CD14-positive monocyte (primary cell): ENCODE measurements around the gene TIMP2. TPM values are rescaled to one million over a fixed set of nuclear protein-coding genes. Genes with fewer than 3 reads are reported as not detected.

Experiments
- DNase-seq, 3 donors: peaks; one replicate each; pipeline ENCODE4 v3.0.0-alpha.2; 2011 to 2022
- H2AFZ ChIP-seq: 2 replicates; pipeline ENCODE4 v1.6.0; 2012; ENCODE audit warnings: mild to moderate bottlenecking, low read depth, low read length, inconsistent platforms; ENCODE audit not compliant: insufficient read depth, poor library complexity, severe bottlenecking
- H3K27ac ChIP-seq, 2 donors: 1 replicate in 1 of 2; 2 replicates in 1 of 2; pipeline ENCODE4 v1.5.1; 2012 to 2013; ENCODE audit warnings: low read length in 2 of 2, control low read depth in 1 of 2, inconsistent platforms in 1 of 2, low read depth in 1 of 2, mild to moderate bottlenecking in 1 of 2
- H3K27me3 ChIP-seq, 2 donors: one replicate each; pipeline versions ENCODE4 v1.6.0 to v1.6.1; 2011 to 2013; ENCODE audit warnings: low read length in 2 of 2; ENCODE audit not compliant: control insufficient read depth in 2 of 2, insufficient read depth in 2 of 2
- H3K36me3 ChIP-seq, 2 donors: replicated peaks in 1 of 2; 1 replicate in 1 of 2; 2 replicates in 1 of 2; pipeline versions ENCODE4 v1.5.1 to v1.6.1; 2012 to 2013; ENCODE audit warnings: low read length in 2 of 2, control low read depth in 1 of 2, inconsistent platforms in 1 of 2, mild to moderate bottlenecking in 1 of 2; ENCODE audit not compliant: insufficient read depth in 2 of 2, control insufficient read depth in 1 of 2
- H3K4me1 ChIP-seq, 2 donors: 1 replicate in 1 of 2; 2 replicates in 1 of 2; pipeline versions ENCODE4 v1.5.1 to v1.6.1; 2012 to 2013; ENCODE audit warnings: low read length in 2 of 2, control low read depth in 1 of 2, inconsistent platforms in 1 of 2, mild to moderate bottlenecking in 1 of 2, moderate library complexity in 1 of 2; ENCODE audit not compliant: insufficient read depth in 2 of 2, control insufficient read depth in 1 of 2
- H3K4me2 ChIP-seq: replicated peaks from 2 replicates; pipeline ENCODE3; 2012; ENCODE audit warnings: low read length, moderate library complexity, mild to moderate bottlenecking; ENCODE audit not compliant: poor library complexity, severe bottlenecking; ENCODE audit errors: extremely low read depth
- H3K4me3 ChIP-seq, 3 experiments: fragments of 200-600 bp in 1 of 3; sonication (generic) in 1 of 3; replicated peaks in 1 of 3; 1 replicate in 2 of 3; 2 replicates in 1 of 3; pipeline ENCODE4 v1.5.1; 2011 to 2013; ENCODE audit warnings: low read length in 3 of 3, mild to moderate bottlenecking in 3 of 3, control low read depth in 2 of 3, low read depth in 2 of 3, inconsistent platforms in 1 of 3, moderate library complexity in 1 of 3
- H3K79me2 ChIP-seq: 2 replicates; pipeline ENCODE4 v1.6.0; 2012; ENCODE audit warnings: mild to moderate bottlenecking, control low read depth, inconsistent platforms, low read length, moderate library complexity; ENCODE audit not compliant: insufficient read depth
- H3K9ac ChIP-seq: 2 replicates; pipeline ENCODE4 v1.6.0; 2017; ENCODE audit warnings: low read length, mild to moderate bottlenecking; ENCODE audit not compliant: insufficient read depth, poor library complexity, severe bottlenecking
- H3K9me3 ChIP-seq, 2 donors: replicated peaks in 1 of 2; 1 replicate in 1 of 2; 2 replicates in 1 of 2; pipeline versions ENCODE4 v1.5.1 to v1.6.1; 2012 to 2013; ENCODE audit warnings: low read length in 2 of 2, control low read depth in 1 of 2; ENCODE audit not compliant: control insufficient read depth in 1 of 2, insufficient read depth in 1 of 2
- H4K20me1 ChIP-seq: 2 replicates; pipeline ENCODE4 v1.6.0; 2012; ENCODE audit warnings: mild to moderate bottlenecking, low read length, control low read depth, moderate library complexity; ENCODE audit not compliant: insufficient read depth
- H3K27ac Mint-ChIP-seq, 7 donors: one replicate each; pipeline ENCODE4 v1.8.0; 2020; ENCODE audit warnings: mild to moderate bottlenecking in 7 of 7, mixed read lengths in 7 of 7, moderate library complexity in 6 of 7, inconsistent platforms in 2 of 7
- H3K27me3 Mint-ChIP-seq, 3 donors: one replicate each; pipeline ENCODE4 v1.8.0; 2021 to 2022; ENCODE audit warnings: low read depth in 3 of 3, mild to moderate bottlenecking in 3 of 3, mixed read lengths in 3 of 3, moderate library complexity in 3 of 3, inconsistent platforms in 1 of 3
- H3K36me3 Mint-ChIP-seq, 2 donors: one replicate each; pipeline ENCODE4 v1.8.0; 2020; ENCODE audit warnings: mixed read lengths in 2 of 2, inconsistent platforms in 1 of 2, mild to moderate bottlenecking in 1 of 2
- H3K4me1 Mint-ChIP-seq: one replicate; pipeline ENCODE4 v1.8.0; 2020; ENCODE audit warnings: mild to moderate bottlenecking, mixed read lengths
- H3K4me3 Mint-ChIP-seq, 2 donors: one replicate each; pipeline ENCODE4 v1.8.0; 2020; ENCODE audit warnings: mild to moderate bottlenecking in 2 of 2, mixed read lengths in 2 of 2, moderate library complexity in 1 of 2
- H3K9me3 Mint-ChIP-seq, 7 donors: one replicate each; pipeline ENCODE4 v1.8.0; 2020 to 2022; ENCODE audit warnings: mixed read lengths in 7 of 7, mild to moderate bottlenecking in 6 of 7, moderate library complexity in 6 of 7, inconsistent platforms in 2 of 7
- WGBS: methylation state at CpG from one replicate; pipeline ENCODE4 v1.1.5; 2013; ENCODE audit warnings: missing lambda C conversion rate; ENCODE audit not compliant: insufficient coverage; 5-methylcytosine and 5-hydroxymethylcytosine counted together
- intact Hi-C, 2 donors: fragments of 100-400 bp; cut with micrococcal nuclease; formaldehyde crosslinking; loops; one replicate each; pipeline versions ENCODE4 v1.15.0 to v1.15.1; 2023
- polyA plus RNA-seq, 3 donors: library from polyadenylated mRNA; depleted of rRNA in 1 of 3; unstranded in 2 of 3; stranded (reverse) in 1 of 3; fragments of 300-500 nt in 2 of 3; fragments of >200 nt in 1 of 3; fragmentation: Illumina TruSeq in 2 of 3; gene quantifications; 1 replicate in 2 of 3; 2 replicates in 1 of 3; pipeline ENCODE4 v1.2.3, GENCODE V29; 2012 to 2021
- TF ChIP-seq, protein P1 (sequence below): fragments of 200-600 bp; IDR thresholded peaks from one replicate; pipeline ENCODE4 v1.8.0; 2022; ENCODE audit warnings: antibody characterized with exemption, mild to moderate bottlenecking

The TIMP2 gene
- polyA plus RNA-seq, 3 donors = 4.5 to 101 (median 6.4) TPM

DNA sequence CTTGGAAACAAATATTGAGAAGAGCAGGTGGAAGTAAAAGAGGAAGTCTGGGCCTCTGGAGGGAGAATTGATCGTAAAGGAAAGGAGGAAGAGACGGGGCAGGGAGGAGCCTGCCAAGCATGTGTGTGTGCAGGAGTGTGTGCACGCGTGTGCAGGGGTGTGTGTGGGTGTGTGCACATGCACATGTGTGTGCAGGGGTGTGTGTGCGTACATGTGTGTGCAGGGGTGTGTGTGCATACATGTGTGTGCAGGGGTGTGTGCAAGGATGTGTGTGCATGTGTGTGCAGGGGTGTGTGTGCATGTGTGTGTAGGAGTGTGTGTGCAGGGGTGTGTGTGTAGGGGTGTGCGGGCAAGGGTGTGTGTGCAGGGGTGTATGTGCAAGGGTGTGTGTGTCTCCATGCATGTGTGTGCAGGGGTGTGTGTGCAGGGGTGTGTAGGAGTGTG lies 32.2 kb downstream of the TIMP2 start:
- peaks cover 60 to 63% of the 10 kb centered on the region in 2 donors for H3K4me1 ChIP-seq
- Mint-ChIP-seq H3K4me3 (peak overlapping the region in 1 of 2 donors; percentile 49), H3K4me1 (peaks cover 87% of the 10 kb centered on the region)

DNA sequence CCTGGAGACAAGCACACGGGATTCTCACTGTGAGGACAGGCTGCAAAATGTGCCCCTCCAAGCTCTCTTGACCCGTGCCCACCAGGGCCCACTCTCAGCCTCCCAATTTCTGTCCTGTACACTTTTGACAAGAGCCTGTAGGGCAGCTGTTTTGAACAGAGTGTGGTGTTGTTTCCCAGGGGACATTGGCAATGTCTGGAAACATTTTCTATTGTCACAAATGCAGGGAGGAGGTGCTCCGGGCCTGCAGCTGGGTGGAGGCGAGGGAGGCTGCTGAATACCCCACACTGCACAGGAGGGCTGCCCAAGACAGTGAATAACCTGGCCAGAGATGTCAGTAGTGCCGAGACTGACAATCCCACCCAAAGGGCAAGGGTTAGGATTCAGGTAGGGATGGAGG lies 32.7 kb downstream of the TIMP2 start:
- no peak overlapping the region for H2AFZ ChIP-seq
- peak overlapping the region; percentile 94 for H3K27ac ChIP-seq
- peak overlapping the region in 1 of 3 experiments; percentile 21 for H3K4me3 ChIP-seq
- TF ChIP-seq, protein P1, sequence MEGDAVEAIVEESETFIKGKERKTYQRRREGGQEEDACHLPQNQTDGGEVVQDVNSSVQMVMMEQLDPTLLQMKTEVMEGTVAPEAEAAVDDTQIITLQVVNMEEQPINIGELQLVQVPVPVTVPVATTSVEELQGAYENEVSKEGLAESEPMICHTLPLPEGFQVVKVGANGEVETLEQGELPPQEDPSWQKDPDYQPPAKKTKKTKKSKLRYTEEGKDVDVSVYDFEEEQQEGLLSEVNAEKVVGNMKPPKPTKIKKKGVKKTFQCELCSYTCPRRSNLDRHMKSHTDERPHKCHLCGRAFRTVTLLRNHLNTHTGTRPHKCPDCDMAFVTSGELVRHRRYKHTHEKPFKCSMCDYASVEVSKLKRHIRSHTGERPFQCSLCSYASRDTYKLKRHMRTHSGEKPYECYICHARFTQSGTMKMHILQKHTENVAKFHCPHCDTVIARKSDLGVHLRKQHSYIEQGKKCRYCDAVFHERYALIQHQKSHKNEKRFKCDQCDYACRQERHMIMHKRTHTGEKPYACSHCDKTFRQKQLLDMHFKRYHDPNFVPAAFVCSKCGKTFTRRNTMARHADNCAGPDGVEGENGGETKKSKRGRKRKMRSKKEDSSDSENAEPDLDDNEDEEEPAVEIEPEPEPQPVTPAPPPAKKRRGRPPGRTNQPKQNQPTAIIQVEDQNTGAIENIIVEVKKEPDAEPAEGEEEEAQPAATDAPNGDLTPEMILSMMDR = no peak
- H3K4me1 ChIP-seq = peaks cover 60 to 63% of the 10 kb centered on the region in 2 donors
- intact Hi-C loops = no loop called here
- Mint-ChIP-seq H3K4me1 (peaks cover 88% of the 10 kb centered on the region), H3K27ac (peak overlapping the region; percentile 91 to 99 (median 98)), H3K36me3 (peaks cover 53 to 54% of the 10 kb centered on the region in 2 donors), H3K9me3 (peaks cover 0 to 3% (median 0%) of the 10 kb centered on the region in 7 donors), H3K27me3 (peaks cover 0 to 2% (median 0%) of the 10 kb centered on the region in 3 donors), H3K4me3 (peak overlapping the region in 1 of 2 donors; percentile 49)
- no peaks in the 10 kb centered on the region for H3K9me3 ChIP-seq
- no peaks in the 10 kb centered on the region for H3K27me3 ChIP-seq
- 36% methylated on average over 2 of the region's 5 CpGs for WGBS
- peak overlapping the region; percentile 52 for H3K4me2 ChIP-seq
- peaks cover 68% of the 10 kb centered on the region for H4K20me1 ChIP-seq
- peak overlapping the region; percentile 70 for H3K9ac ChIP-seq
- H3K36me3 ChIP-seq = peaks cover 8 to 29% of the 10 kb centered on the region in 2 donors
- no peak for DNase-seq
- peaks cover 88% of the 10 kb centered on the region for H3K79me2 ChIP-seq

More for the DNA sequence above, 32.2 kb downstream of the TIMP2 start:
- peaks cover 73% of the 10 kb centered on the region for H4K20me1 ChIP-seq
- DNase-seq = peak; percentile 31 to 46 (median 42)
- no peak overlapping the region for H2AFZ ChIP-seq
- intact Hi-C loops = no loop called here
- H3K27me3 ChIP-seq = no peaks in the 10 kb centered on the region
- H3K4me2 ChIP-seq = peak overlapping the region; percentile 52
- peak overlapping the region in 1 of 3 experiments; percentile 21 for H3K4me3 ChIP-seq
- Mint-ChIP-seq H3K27me3 (peaks cover 0 to 2% (median 0%) of the 10 kb centered on the region in 3 donors), H3K36me3 (peaks cover 54 to 55% of the 10 kb centered on the region in 2 donors), H3K9me3 (peaks cover 0 to 3% (median 0%) of the 10 kb centered on the region in 7 donors), H3K27ac (peak overlapping the region; percentile 91 to 99 (median 98))
- H3K9ac ChIP-seq = no peak overlapping the region
- peak overlapping the region; percentile 94 for H3K27ac ChIP-seq
- H3K79me2 ChIP-seq = peaks cover 88% of the 10 kb centered on the region
- WGBS = 20% methylated on average over 6 of the region's 6 CpGs
- TF ChIP-seq, protein P1 = no peak
- H3K9me3 ChIP-seq = no peaks in the 10 kb centered on the region
- H3K36me3 ChIP-seq = peaks cover 10 to 34% of the 10 kb centered on the region in 2 donors
